ENCODE measurements around the gene SHISAL2A.

Gene SHISAL2A

GRCh38 chr1:52635321-52636089 lies 2.5 kb downstream of the SHISAL2A start:
- no peaks in the 10 kb centered on the region for H3K9me3 ChIP-seq
- DNase-seq: no peak
- H3K4me1 ChIP-seq: no peaks in the 10 kb centered on the region
- H3K36me3 ChIP-seq: no peaks in the 10 kb centered on the region
- peaks cover 5% of the 10 kb centered on the region for H3K27me3 ChIP-seq
- no peak overlapping the region for H3K4me3 ChIP-seq (ENCODE audit: low read depth, low read length)
- TF ChIP-seq CTCF (IDR thresholded peaks at IDR 0.05; ENCODE audit: low read depth, low read length): no peak

- Histone ChIP-seq H3K9me3 (no peaks in the 10 kb centered on the region; the same call in 1 of the 2 replicates), H3K4me3 (ENCODE audit: low read depth, low read length) (no peak overlapping the region), H3K36me3 (no peaks in the 10 kb centered on the region), H3K4me1 (no peaks in the 10 kb centered on the region), H3K27me3 (peaks cover 5% of the 10 kb centered on the region)
- no peak for DNase-seq
- no peak for TF ChIP-seq CTCF (IDR thresholded peaks at IDR 0.05; ENCODE audit: low read depth, low read length)
Observed at GRCh38 chr1:52636721-52637695, 4.0 kb downstream of the SHISAL2A start.

GRCh38 chr1:52637946-52638345 lies 5.0 kb downstream of the SHISAL2A start:
- no peak for DNase-seq
- Histone ChIP-seq H3K9me3 (no peaks in the 10 kb centered on the region; the same call in 1 of the 2 replicates), H3K4me3 (ENCODE audit: low read depth, low read length) (no peak overlapping the region), H3K4me1 (no peaks in the 10 kb centered on the region), H3K36me3 (no peaks in the 10 kb centered on the region), H3K27me3 (peaks cover 5% of the 10 kb centered on the region)
- TF ChIP-seq CTCF (IDR thresholded peaks at IDR 0.05; ENCODE audit: low read depth, low read length): no peak

DNA sequence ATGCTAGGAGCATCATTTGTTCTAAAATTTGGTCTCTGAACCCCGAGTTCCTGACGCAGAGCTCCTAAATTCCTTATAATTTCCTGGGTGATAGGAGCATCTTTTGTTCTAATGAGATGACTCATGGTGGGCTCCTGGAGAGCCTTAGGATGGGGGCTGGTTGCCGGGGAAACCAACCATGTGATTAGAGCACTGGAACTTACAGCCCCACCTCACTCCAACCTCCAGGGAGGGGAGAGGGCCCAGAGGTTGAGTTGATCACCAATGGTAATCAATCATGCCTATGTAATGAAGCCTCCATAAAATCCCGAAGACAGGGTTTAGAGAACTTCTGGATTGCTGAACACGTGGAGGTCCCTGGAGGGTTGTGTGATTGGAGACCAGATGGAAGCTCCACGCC lies 7.7 kb downstream of the SHISAL2A start:
- no peaks in the 10 kb centered on the region for H3K4me1 ChIP-seq
- no peak for TF ChIP-seq CTCF (IDR thresholded peaks at IDR 0.05; ENCODE audit: low read depth, low read length)
- no peaks in the 10 kb centered on the region; the same call in 1 of the 2 replicates for H3K9me3 ChIP-seq
- DNase-seq: no peak
- H3K4me3 ChIP-seq (ENCODE audit: low read depth, low read length): no peak overlapping the region
- no peaks in the 10 kb centered on the region for H3K27me3 ChIP-seq
- no peaks in the 10 kb centered on the region for H3K36me3 ChIP-seq

- no peaks in the 10 kb centered on the region for H3K4me1 ChIP-seq
- H3K4me3 ChIP-seq (ENCODE audit: low read depth, low read length): no peak overlapping the region
- H3K27me3 ChIP-seq: no peaks in the 10 kb centered on the region
- no peaks in the 10 kb centered on the region; the same call in 1 of the 2 replicates for H3K9me3 ChIP-seq
- no peaks in the 10 kb centered on the region for H3K36me3 ChIP-seq
- TF ChIP-seq CTCF (IDR thresholded peaks at IDR 0.05; ENCODE audit: low read depth, low read length): no peak
- no peak for DNase-seq
Observed at GRCh38 chr1:52641307-52641706, 8.3 kb downstream of the SHISAL2A start.
